Fibroblast of pulmonary artery (primary cell): ENCODE measurements around the gene UBR4.

Experiments
- DNase-seq: peaks from one replicate; pipeline ENCODE4 v3.0.0-alpha.2; 2010; ENCODE audit warnings: low read depth
- H3K4me3 ChIP-seq: replicated peaks from 2 replicates; pipeline ENCODE4 v1.5.1; 2011; ENCODE audit warnings: low read depth, mild to moderate bottlenecking, control low read depth, low read length, moderate library complexity
- CTCF ChIP-seq: IDR thresholded peaks from 2 replicates; pipeline ENCODE4 v1.5.1; 2011; ENCODE audit warnings: mild to moderate bottlenecking, control low read depth, low read length, inconsistent platforms; ENCODE audit errors: missing control alignments

Gene UBR4

GRCh38 chr1:19198820-19199219 lies 11.2 kb downstream of the UBR4 start:
- TF ChIP-seq CTCF = no peak
- H3K4me3 ChIP-seq = no peak overlapping the region
- DNase-seq = no peak

GRCh38 chr1:19197845-19198244 lies 12.2 kb downstream of the UBR4 start:
- DNase-seq = no peak
- TF ChIP-seq CTCF = no peak
- no peak overlapping the region for H3K4me3 ChIP-seq

- DNase-seq = no peak
- H3K4me3 ChIP-seq = no peak overlapping the region
- TF ChIP-seq CTCF = no peak
Measured at GRCh38 chr1:19196331-19196730, 13.7 kb downstream of the UBR4 start.

- DNase-seq = no peak
- H3K4me3 ChIP-seq = no peak overlapping the region
- TF ChIP-seq CTCF = no peak
Measured at GRCh38 chr1:19193004-19193403, 17.1 kb downstream of the UBR4 start.

- TF ChIP-seq CTCF = no peak
- no peak for DNase-seq
- no peak overlapping the region for H3K4me3 ChIP-seq
Measured at GRCh38 chr1:19191811-19192210, 18.3 kb downstream of the UBR4 start.

- TF ChIP-seq CTCF = no peak
- no peak for DNase-seq
- H3K4me3 ChIP-seq = no peak overlapping the region
Measured at GRCh38 chr1:19190468-19190867, 19.6 kb downstream of the UBR4 start.

GRCh38 chr1:19189270-19189669 lies 20.8 kb downstream of the UBR4 start:
- DNase-seq = no peak
- TF ChIP-seq CTCF = no peak
- no peak overlapping the region for H3K4me3 ChIP-seq
